ENCODE measurements around the gene KCNS1.

KCNS1 gene

DNA sequence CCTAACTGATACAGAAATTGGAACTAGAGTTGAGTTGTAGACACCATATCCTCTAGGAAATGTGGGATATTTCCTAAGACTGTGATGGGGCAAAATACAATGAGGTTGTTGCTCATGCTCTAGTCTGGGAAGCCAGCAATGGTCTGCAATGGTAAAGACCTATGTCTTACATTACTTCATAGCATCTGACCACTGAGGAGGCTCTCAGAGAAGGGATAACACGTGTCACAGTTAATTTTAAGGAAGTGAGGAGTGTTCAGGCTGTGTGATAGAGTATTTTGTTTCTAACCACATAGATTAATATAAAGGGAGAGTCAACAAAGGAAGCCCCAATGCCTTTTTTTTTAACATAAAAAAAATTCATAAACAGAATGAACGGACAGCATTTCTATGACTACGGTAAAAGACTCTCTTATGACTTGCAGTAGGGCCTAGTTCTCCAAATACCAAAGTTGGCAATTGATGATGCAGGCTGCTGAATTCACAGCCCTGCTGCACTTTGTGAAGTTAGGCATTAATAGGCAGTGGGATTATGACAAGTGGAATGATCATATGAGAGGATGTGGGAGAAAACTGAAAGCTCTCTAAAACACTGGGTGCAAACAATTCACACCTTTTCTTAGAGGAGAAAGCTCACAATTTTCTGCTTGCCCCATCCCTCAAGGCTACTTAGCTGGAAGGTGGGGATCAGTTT lies 13.7 kb downstream of the KCNS1 start:
- no peaks in the 10 kb centered on the region for H3K27me3 ChIP-seq
- no peaks in the 10 kb centered on the region for H3K9me3 ChIP-seq
- no peak overlapping the region for H3K4me3 ChIP-seq (ENCODE audit: low read depth in 1 of 2, low read length in 1 of 2)
- TF ChIP-seq, protein P1, sequence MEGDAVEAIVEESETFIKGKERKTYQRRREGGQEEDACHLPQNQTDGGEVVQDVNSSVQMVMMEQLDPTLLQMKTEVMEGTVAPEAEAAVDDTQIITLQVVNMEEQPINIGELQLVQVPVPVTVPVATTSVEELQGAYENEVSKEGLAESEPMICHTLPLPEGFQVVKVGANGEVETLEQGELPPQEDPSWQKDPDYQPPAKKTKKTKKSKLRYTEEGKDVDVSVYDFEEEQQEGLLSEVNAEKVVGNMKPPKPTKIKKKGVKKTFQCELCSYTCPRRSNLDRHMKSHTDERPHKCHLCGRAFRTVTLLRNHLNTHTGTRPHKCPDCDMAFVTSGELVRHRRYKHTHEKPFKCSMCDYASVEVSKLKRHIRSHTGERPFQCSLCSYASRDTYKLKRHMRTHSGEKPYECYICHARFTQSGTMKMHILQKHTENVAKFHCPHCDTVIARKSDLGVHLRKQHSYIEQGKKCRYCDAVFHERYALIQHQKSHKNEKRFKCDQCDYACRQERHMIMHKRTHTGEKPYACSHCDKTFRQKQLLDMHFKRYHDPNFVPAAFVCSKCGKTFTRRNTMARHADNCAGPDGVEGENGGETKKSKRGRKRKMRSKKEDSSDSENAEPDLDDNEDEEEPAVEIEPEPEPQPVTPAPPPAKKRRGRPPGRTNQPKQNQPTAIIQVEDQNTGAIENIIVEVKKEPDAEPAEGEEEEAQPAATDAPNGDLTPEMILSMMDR (IDR thresholded peaks at IDR 0.05), result no peak
- H3K4me1 ChIP-seq (ENCODE audit: control insufficient read depth in 1 of 2, insufficient read depth in 1 of 2, low read depth in 1 of 2, low read length in 1 of 2), result no peaks in the 10 kb centered on the region
- H3K27ac ChIP-seq, result no peak overlapping the region
- peaks cover 95% of the 10 kb centered on the region for H3K36me3 ChIP-seq

DNA sequence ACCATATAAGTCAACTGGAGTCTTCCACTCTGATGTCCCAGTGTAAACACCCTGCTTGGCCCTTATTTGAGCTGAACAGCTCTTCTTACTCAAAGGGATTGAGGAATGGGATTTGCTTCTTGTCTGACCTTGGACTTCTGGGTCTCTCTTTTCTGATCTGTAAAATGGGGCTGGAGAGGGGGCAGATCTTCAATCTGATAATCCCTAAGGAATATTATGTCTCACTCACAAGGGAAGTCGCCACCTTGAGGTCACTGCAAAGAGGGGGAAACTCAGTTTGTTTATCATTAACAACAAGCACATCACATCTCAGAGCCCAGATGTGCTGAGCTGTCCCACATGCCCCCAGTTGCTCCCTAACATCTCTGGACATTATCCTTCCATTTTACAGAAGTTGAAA lies 15.1 kb downstream of the KCNS1 start:
- no peak overlapping the region for H3K27ac ChIP-seq
- H3K4me3 ChIP-seq (ENCODE audit: low read depth in 1 of 2, low read length in 1 of 2), result no peak overlapping the region
- no peaks in the 10 kb centered on the region for H3K9me3 ChIP-seq
- no peaks in the 10 kb centered on the region for H3K4me1 ChIP-seq (ENCODE audit: control insufficient read depth in 1 of 2, insufficient read depth in 1 of 2, low read depth in 1 of 2, low read length in 1 of 2)
- TF ChIP-seq, protein P1 (IDR thresholded peaks at IDR 0.05), result no peak
- peaks cover 97% of the 10 kb centered on the region for H3K36me3 ChIP-seq
- H3K27me3 ChIP-seq, result no peaks in the 10 kb centered on the region

DNA sequence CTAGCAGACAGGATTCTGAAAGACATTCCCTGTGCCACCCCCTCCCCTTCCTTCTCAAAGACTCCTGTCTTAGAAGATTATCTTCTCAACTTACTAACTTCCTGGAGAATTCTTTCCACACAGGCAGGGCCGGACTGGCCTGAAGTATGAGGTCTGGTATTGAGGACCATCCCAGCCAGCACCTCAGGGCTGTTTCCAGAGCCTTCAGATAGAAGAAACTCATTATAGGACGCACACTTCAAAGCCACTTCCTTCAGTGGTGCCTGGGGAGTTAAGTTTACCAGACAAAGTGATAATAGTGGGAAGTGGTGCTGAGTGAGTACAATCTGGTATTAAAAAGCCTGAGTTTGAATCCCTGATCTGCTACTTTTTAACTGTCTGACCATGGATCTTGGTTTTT lies 15.6 kb downstream of the KCNS1 start:
- H3K4me1 ChIP-seq (ENCODE audit: control insufficient read depth in 1 of 2, insufficient read depth in 1 of 2, low read depth in 1 of 2, low read length in 1 of 2), result no peaks in the 10 kb centered on the region
- TF ChIP-seq, protein P1 (IDR thresholded peaks at IDR 0.05), result no peak
- no peaks in the 10 kb centered on the region for H3K9me3 ChIP-seq
- H3K4me3 ChIP-seq (ENCODE audit: low read depth in 1 of 2, low read length in 1 of 2), result no peak overlapping the region
- no peak overlapping the region for H3K27ac ChIP-seq
- H3K27me3 ChIP-seq, result no peaks in the 10 kb centered on the region
- H3K36me3 ChIP-seq, result peaks cover 97% of the 10 kb centered on the region

DNA sequence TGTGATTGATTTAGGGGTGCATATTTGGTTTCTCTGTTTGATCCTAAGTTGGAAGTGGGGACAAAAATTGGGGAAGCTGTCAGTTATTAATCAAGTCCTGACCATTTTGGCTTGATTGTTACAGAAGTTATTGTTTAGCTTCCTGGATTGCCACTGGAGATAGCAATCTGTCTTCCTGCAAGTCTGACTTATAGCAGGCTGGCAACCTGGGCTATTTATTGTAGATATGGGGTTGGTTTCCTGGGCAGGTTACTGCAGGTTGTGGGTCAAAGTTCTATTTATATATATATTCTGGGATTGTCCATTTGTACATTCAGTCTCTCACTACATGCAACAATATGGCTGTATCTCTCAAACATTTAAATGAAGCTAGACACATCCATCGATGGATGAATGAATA lies 17.8 kb downstream of the KCNS1 start:
- TF ChIP-seq, protein P1 (IDR thresholded peaks at IDR 0.05), result no peak
- no peak overlapping the region for H3K27ac ChIP-seq
- no peaks in the 10 kb centered on the region for H3K4me1 ChIP-seq (ENCODE audit: control insufficient read depth in 1 of 2, insufficient read depth in 1 of 2, low read depth in 1 of 2, low read length in 1 of 2)
- no peaks in the 10 kb centered on the region for H3K27me3 ChIP-seq
- no peaks in the 10 kb centered on the region for H3K9me3 ChIP-seq
- no peak overlapping the region for H3K4me3 ChIP-seq (ENCODE audit: low read depth in 1 of 2, low read length in 1 of 2)
- peaks cover 99% of the 10 kb centered on the region for H3K36me3 ChIP-seq

DNA sequence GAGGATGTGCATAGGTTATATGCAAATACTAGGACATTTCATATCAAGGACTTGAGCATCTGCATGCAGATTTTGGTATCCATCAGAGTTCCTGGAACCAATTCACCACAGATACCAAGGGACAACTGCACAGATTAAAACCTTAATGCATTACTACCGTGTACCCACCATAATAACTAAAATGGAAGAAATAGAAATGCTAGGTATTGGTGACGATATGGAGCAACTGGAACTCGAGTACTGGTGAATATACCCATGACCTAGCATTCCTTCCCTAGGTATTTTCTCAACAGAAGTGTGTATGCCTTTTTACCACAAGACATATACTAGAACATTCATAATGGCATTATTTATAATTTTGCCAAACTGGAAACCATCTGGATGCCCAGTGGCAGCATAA lies 18.5 kb downstream of the KCNS1 start:
- TF ChIP-seq, protein P1 (IDR thresholded peaks at IDR 0.05), result no peak
- Histone ChIP-seq H3K9me3 (no peaks in the 10 kb centered on the region), H3K4me1 (ENCODE audit: control insufficient read depth in 1 of 2, insufficient read depth in 1 of 2, low read depth in 1 of 2, low read length in 1 of 2) (no peaks in the 10 kb centered on the region), H3K27me3 (no peaks in the 10 kb centered on the region), H3K4me3 (ENCODE audit: low read depth in 1 of 2, low read length in 1 of 2) (no peak overlapping the region), H3K36me3 (peaks cover 99% of the 10 kb centered on the region), H3K27ac (no peak overlapping the region)

Data from neutrophil (primary cell).